Measurements from ENCODE around the gene PAOX.
"Not testable (repeated sequence)": the region's sequence is repeated elsewhere in the genome, so short reads cannot be mapped to it uniquely, and the experiment has no call there.

Gene PAOX

GRCh38 chr10:133375357-133376115 is 3.5 kb upstream of the PAOX start:
- H3K27ac ChIP-seq = no peak overlapping the region
- no peak for TF ChIP-seq ZFX (IDR thresholded peaks at IDR 0.05; ENCODE audit: borderline replicate concordance)
- TF ChIP-seq CTCF (IDR thresholded peaks at IDR 0.05) = no peak

- H3K27ac ChIP-seq = not testable (repeated sequence)
Observed at GRCh38 chr10:133376183-133376582, 2.9 kb upstream of the PAOX start.

GRCh38 chr10:133377025-133377817 is 1.8 kb upstream of the PAOX start:
- no peak overlapping the region for H3K27ac ChIP-seq
- no peak for TF ChIP-seq CTCF (IDR thresholded peaks at IDR 0.05)
- TF ChIP-seq ZFX (IDR thresholded peaks at IDR 0.05; ENCODE audit: borderline replicate concordance) = no peak

- peak overlapping the region; percentile 87 for H3K27ac ChIP-seq
Observed at GRCh38 chr10:133377818-133378250, 1.2 kb upstream of the PAOX start.

GRCh38 chr10:133378251-133379096 is 588 bp upstream of the PAOX start:
- peak overlapping the region; percentile 87 for H3K27ac ChIP-seq
- no peak for TF ChIP-seq ZFX (IDR thresholded peaks at IDR 0.05; ENCODE audit: borderline replicate concordance)
- TF ChIP-seq CTCF (IDR thresholded peaks at IDR 0.05) = no peak

More at GRCh38 chr10:133377818-133378250, 1.2 kb upstream of the PAOX start:
- TF ChIP-seq ZFX (IDR thresholded peaks at IDR 0.05; ENCODE audit: borderline replicate concordance) = no peak
- TF ChIP-seq CTCF (IDR thresholded peaks at IDR 0.05) = no peak

- TF ChIP-seq ZFX (IDR thresholded peaks at IDR 0.05; ENCODE audit: borderline replicate concordance) (no peak), CTCF (IDR thresholded peaks at IDR 0.05) (no peak)
- peak overlapping the region; percentile 48 for H3K27ac ChIP-seq
Observed at GRCh38 chr10:133379801-133380666, 972 bp downstream of the PAOX start.

Data from 22Rv1 (cell line).